GM19324 (cell line): ENCODE data around the gene VPS8.

Experiments used
- ATAC-seq: cut with Tn5 transposase; IDR thresholded peaks from one replicate; pipeline ENCODE4 v1.9.1; 2021; ENCODE audit warnings: mild to moderate bottlenecking, moderate library complexity; ENCODE audit not compliant: unreplicated experiment, low FRiP score

The VPS8 gene

GRCh38 chr3:184807549-184807948 is 4.4 kb upstream of the VPS8 start:
- ATAC-seq: no peak

DNA sequence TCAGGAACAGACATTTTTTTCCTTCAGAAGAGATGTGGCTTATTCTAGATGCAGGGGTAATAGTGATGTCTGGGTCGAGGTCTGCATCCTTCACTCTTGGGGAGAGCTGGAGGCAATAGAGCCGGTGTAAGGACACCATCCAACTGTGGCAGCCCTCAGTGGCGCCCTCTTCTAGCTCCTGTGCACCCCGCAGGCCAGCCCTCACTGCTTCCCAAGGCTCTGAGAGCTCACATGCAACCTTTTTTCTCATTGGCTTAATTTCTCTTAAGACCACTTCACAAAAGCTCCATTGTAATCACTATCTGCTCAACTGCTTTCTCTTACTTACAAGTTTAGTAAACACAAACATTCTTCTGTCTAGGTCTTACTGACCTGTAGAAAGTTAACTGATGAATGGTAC is 3.9 kb upstream of the VPS8 start:
- ATAC-seq: no peak

DNA sequence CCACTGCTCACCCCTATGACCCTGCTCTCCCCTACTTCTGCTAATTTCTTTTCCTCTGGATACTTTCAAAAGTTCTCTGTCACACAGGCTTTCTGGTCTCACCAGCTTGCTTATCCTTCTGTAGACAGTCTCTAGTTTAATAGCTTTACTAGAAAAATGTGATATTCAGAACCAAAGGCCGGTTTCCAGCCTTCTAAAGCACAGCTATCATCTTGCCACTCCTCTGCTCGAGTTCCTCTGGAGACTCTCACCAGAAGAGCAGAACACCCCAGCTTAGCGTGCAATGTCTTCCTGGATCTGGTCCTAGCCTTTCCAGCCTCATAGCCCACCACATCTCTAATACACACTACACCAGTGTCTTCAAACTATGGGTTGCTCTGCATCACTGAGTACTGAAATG is 1.8 kb upstream of the VPS8 start:
- ATAC-seq: no peak

DNA sequence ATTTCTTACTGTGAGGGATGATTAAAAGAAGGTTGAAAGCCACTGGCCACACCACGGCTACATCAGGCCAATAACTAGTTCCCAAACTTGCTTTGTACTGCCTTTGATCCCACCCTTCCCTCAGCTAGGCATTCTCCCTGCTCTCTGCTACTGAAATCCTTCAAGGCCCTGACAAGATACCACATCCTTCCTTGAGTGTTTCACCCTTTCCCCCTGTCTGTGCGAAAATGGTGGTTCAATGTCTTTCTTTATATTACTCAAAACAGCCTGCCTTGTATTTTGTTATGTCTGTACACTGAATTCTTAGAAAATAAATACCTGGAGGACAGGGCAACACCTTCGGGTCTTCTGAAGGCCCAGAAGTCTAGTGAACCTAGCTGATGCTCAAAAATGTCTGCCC is 932 bp upstream of the VPS8 start:
- ATAC-seq: no peak

- no peak for ATAC-seq
Measured at GRCh38 chr3:184811663-184811998, 335 bp upstream of the VPS8 start.

DNA sequence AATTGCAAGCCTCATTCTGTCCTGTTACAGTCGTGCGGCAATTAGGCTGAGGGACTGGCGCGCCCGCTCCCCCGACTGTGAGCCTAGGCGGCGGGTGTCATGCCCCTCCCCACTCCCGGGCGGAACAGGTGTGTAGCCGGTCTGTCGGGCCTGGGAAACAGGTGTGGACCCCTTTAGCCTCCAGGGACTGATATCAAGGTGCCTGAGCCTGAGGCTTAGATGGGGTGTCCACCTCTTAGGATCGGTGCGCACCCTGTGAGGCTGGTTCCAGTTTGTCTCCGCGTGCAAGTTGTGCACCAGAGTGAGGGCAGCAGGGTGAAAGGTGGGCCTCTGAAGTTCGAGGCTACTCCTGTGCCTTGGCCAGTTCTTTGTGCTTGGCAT is 686 bp downstream of the VPS8 start:
- ATAC-seq: peak; percentile 27

GRCh38 chr3:184813357-184813756 is 1.4 kb downstream of the VPS8 start:
- ATAC-seq: no peak

GRCh38 chr3:184814214-184814613 is 2.2 kb downstream of the VPS8 start:
- no peak for ATAC-seq

GRCh38 chr3:184815046-184815930 is 3.3 kb downstream of the VPS8 start:
- no peak for ATAC-seq

GRCh38 chr3:184816614-184817013 is 4.6 kb downstream of the VPS8 start:
- ATAC-seq: no peak

DNA sequence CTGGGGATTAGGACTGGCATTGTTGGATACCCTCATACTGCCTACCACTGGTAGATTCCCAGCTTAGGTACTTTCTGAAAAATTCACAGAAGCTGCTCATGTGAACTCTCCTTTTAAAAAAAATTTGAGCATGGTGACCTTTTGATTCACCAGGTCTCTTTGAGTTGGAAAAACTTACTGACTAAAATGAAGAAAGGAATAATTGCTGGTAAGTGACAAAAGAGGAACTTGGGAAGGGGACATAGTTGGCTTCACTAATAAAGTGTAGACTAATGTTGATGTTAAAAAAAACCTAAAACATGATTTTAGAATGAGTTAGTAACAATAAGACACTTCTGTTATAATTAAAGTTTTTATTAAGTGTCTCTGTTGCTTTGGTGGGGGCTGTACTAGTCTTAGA is 8.6 kb downstream of the VPS8 start:
- no peak for ATAC-seq

DNA sequence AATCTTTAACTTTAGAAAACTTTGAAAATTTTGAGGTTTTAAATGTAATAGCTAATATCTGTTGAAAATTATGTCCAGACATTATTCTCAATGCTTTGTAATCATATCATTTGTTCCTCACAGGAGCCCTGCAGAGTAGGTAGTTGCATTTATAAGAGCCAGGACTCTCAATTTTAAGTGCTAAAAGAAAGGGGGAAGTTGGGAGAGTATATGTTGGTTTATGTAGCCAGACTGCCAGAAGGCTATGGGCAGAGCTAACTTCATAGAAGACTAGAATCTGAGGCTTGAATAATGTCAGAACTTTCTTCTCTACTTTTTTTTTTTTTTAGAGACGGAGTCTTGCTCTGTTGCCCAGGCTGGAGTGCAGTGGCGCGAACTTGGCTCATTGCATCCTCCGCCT is 9.1 kb downstream of the VPS8 start:
- no peak for ATAC-seq

GRCh38 chr3:184822081-184822480 is 10.1 kb downstream of the VPS8 start:
- no peak for ATAC-seq

GRCh38 chr3:184822654-184823053 is 10.7 kb downstream of the VPS8 start:
- no peak for ATAC-seq

DNA sequence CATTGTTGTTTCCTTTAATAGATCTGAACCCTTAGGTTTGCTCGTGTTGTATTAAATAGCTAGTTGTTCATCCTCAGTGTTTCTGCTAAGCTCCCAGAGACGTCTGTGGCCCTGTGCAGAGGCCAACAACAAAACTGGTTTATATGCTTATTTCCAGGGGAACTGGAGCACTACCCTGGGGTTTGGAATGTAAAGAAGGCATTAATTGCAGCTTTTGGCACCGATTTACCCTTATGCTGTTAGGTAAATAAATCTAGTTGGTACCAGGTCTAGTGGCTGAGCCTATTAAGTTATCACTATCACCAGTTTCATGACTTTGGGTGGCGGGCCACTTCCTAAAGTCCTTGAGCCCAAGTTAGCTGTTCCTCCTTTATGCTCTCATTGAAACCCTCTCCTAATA is 12.0 kb downstream of the VPS8 start:
- no peak for ATAC-seq

DNA sequence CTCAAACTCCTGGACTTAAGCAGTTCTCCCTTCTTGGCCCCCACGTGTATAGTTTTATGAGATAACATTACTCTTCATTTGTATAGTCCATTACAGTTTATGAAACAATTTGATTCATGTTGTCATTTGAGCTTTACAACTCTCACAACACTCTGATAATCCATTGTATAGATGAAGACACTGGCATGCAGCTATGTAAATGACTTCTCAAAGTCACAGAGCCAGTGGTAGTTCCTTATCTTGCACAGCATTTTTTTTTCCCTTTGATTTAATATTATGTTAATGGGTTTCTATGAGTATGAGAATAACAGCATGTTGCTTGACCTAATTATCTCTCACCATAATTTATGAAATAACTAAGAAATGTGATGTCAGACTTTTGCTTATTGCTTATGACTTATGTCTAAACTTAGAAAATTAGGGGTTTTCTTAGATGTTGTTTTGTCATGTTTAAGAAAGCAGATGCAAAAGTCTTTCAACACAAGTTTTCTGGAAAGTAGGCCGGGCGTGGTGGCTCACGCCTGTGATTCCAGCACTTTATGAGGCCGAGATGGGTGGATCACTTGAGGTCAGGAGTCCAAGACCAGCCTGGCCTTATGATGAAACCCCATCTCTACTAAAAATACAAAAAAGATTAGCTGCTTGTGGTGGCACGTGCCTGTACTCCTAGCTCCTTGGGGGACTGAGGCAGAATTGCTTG is 13.3 kb downstream of the VPS8 start:
- ATAC-seq: no peak

- no peak for ATAC-seq
Measured at GRCh38 chr3:184827572-184827971, 15.6 kb downstream of the VPS8 start.

DNA sequence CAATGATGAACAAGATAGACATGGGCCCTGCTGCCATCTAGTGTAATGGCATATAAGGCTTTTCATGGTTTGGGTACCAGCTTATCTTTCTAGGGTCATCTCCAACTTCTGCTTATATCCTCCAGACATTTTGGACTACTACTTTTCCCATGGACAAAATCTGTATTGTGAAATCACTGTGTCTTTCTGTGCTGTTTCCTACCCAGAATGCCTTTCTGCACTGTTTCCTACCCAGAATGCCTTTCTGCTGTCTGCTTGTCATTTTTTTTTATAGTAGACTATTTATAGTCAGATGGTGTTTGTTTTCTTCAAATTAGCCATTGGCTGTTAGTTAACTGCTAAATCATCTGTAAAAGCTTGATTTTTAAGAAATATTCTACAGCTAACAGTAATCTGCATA is 20.1 kb downstream of the VPS8 start:
- no peak for ATAC-seq

GRCh38 chr3:184832903-184833302 is 20.9 kb downstream of the VPS8 start:
- ATAC-seq: no peak

DNA sequence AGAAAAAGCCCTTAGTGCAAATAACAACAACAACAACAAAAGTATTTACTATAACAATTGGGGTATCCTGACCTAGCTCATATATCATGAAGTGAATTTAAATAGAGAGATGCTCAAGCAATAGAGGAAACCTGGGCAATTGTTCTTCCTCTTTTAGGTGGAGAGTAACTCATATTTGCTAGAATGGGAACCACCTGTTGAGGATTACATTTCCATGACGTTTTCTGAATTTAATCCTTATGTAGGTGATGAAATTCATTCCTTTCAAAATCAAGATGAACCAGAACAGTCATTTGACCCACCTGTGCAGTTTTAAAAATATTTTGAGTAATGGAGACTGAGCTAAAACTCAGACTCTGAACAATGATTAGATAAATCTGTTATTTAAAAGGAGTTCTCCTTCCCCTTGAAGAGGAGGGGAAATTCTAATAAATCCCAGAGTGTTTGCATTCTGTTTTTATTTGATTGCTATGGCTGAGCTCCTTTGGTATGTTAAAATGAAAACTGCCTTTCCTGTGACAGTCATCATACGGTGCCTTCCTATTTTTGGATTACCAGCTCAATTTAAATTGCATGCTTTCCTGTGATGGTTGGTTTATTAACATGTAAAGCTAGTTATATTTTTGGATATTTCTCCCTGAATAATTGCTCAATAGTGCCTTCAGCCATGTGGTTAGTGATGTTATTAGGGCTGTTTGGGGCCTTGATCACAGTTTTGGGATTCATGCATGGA is 24.3 kb downstream of the VPS8 start:
- no peak for ATAC-seq

DNA sequence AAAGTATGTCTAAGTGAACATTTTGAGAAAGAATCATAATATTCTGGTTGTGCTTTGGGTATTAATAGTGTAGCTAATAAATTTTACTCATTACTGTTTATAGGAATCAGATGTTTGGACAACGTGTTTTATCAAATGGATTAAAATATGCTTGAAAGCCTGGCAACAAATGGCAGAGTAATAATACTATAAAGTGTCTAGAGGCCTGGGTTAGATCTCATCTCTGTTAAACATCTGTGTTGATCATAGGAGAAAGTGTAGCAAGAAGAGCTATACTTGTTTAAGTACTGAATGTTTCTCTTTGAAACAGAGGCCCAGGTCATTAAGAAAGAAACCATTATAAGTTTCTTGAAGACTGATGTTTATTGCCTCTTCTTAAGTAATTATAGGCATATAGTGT is 30.5 kb downstream of the VPS8 start:
- ATAC-seq: no peak

GRCh38 chr3:184845819-184846218 is 33.9 kb downstream of the VPS8 start:
- no peak for ATAC-seq
